ENCODE results near the gene CORO1C. TPM values are rescaled to one million over a fixed set of nuclear protein-coding genes. Genes with fewer than 3 reads are reported as not detected.
A peak's percentile ranks its signal among the peaks of the same experiment; 100 is the strongest.

The CORO1C gene
- total RNA-seq, 6 experiments from 2014 or later, result 36.6 to 100 (median 57.5) TPM

GRCh38 chr12:108704527-108704926 lies 26.8 kb downstream of the CORO1C start:
- WGBS (ENCODE audit: insufficient coverage, low coverage, low lambda C conversion rate, missing lambda C conversion rate), result 80% methylated on average over 4 of the region's 5 CpGs
- H3K4me1 ChIP-seq, result no peaks in the 10 kb centered on the region
- H3K27me3 ChIP-seq, result no peaks in the 10 kb centered on the region
- peaks cover 0 to 6% (median 0%) of the 10 kb centered on the region in 4 donors for H3K36me3 ChIP-seq
- H3K9me3 ChIP-seq, result no peaks in the 10 kb centered on the region
- no peak overlapping the region for H3K27ac ChIP-seq
- intact Hi-C loops (cut with DNase I), result no loop called here
- DNase-seq, result no peak
- ATAC-seq, result peak in 2 of 4 donors; percentile 35
- TF ChIP-seq POLR2A (IDR thresholded peaks at IDR 0.05) (no peak), CTCF (IDR thresholded peaks at IDR 0.05) (no peak)
- no peak overlapping the region for H3K4me3 ChIP-seq

- Histone ChIP-seq H3K27ac (no peak overlapping the region), H3K4me3 (no peak overlapping the region), H3K27me3 (no peaks in the 10 kb centered on the region), H3K9me3 (no peaks in the 10 kb centered on the region), H3K36me3 (peaks cover 0 to 12% (median 1%) of the 10 kb centered on the region in 4 donors), H3K4me1 (no peaks in the 10 kb centered on the region)
- ATAC-seq (no peak), DNase-seq (no peak)
- no peak for TF ChIP-seq POLR2A (IDR thresholded peaks at IDR 0.05)
- TF ChIP-seq CTCF (IDR thresholded peaks at IDR 0.05), result no peak
- intact Hi-C loops (cut with DNase I), result no loop called here
- 71% methylated on average over 8 of the region's 10 CpGs for WGBS (ENCODE audit: insufficient coverage, low coverage, low lambda C conversion rate, missing lambda C conversion rate)
Measured at GRCh38 chr12:108702595-108703320, 28.6 kb downstream of the CORO1C start.

DNA sequence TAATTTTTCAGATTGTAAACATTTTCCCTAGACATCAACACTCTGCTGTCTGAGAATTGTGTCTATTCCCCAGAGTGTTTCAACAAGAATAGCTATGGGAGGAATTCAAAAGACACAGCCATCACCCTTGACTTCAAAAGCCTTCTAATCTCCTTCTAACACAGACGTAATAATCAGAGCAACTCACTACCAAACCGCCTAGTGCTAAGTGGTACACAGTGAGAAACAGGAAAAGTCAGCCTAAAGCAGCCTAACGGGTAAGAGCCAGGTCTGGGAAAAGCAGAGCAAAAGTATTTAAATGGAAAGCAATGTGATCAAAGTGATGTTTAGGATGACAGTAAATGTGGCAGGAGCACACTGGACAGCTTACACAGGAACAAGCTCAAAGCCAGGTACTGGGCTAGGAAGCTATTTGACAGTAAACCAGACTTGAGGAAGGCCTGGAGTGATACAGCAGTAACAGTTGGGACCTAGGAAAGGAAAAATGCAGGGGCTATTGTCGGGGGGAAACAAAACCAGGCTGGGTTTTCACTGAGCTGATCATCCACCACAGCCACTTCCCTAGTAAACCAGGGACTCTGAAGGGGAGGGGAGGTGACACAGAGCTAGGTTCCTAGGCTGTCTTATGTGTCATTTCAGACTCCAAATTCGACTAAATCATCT lies 29.4 kb downstream of the CORO1C start:
- TF ChIP-seq CTCF (IDR thresholded peaks at IDR 0.05) (no peak), POLR2A (IDR thresholded peaks at IDR 0.05) (no peak)
- intact Hi-C loops (cut with DNase I), result no loop called here
- no peak for DNase-seq
- Histone ChIP-seq H3K9me3 (no peaks in the 10 kb centered on the region), H3K27ac (no peak overlapping the region), H3K4me1 (no peaks in the 10 kb centered on the region), H3K4me3 (no peak overlapping the region), H3K36me3 (peaks cover 0 to 12% (median 1%) of the 10 kb centered on the region in 4 donors), H3K27me3 (no peaks in the 10 kb centered on the region)
- peak; percentile 28 to 45 (median 38) for ATAC-seq
- 64% methylated on average over 5 of the region's 5 CpGs for WGBS (ENCODE audit: insufficient coverage, low coverage, low lambda C conversion rate, missing lambda C conversion rate)

DNA sequence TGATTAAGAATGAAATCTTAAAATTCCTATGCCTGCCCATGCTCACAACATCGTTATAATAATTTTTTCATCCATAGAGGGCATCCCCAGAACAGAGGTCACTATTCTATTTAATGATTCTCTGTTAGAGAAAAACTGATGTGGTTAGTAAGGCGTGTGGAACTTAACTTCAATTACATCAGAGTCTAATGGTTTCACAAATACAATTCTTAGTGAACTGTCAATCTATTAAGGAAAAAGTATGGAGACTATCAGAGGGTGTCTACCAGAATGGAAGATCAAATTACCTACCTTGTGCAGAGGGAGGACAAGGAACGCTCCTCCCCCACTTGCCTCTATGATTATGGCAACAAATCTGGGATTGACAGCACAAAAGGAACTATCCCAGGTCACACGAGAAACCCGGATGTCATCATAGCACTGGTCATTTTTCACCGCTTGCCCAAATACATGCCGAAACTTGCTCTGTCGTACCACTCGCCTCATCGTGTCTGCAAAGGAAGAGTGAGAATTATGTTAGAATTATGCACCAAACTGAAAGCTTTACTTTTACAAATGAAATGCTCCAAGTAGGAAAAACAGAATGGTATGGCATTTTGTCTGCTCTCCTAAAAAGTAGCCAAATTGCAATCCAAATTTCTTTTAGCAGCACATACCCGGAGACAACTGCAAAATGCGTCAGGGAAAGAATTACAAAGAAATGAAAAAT lies 30.3 kb downstream of the CORO1C start:
- intact Hi-C loops (cut with DNase I), result no loop called here
- Histone ChIP-seq H3K36me3 (peaks cover 0 to 12% (median 1%) of the 10 kb centered on the region in 4 donors), H3K4me1 (no peaks in the 10 kb centered on the region), H3K27me3 (no peaks in the 10 kb centered on the region), H3K27ac (peak overlapping the region in 1 of 3 donors; percentile 10), H3K9me3 (no peaks in the 10 kb centered on the region), H3K4me3 (no peak overlapping the region)
- WGBS (ENCODE audit: insufficient coverage, low coverage, low lambda C conversion rate, missing lambda C conversion rate), result 75% methylated on average over 12 of the region's 12 CpGs
- DNase-seq (no peak), ATAC-seq (peak in 2 of 4 donors; percentile 13 to 21)
- TF ChIP-seq POLR2A (IDR thresholded peaks at IDR 0.05) (no peak), CTCF (IDR thresholded peaks at IDR 0.05) (no peak)

All from right lobe of liver (tissue), 6 donors.